Gastrocnemius medialis (tissue), 4 donors: ENCODE data around the gene FSIP1. TPM values are rescaled to one million over a fixed set of nuclear protein-coding genes. Genes with fewer than 3 reads are reported as not detected.
A peak's percentile ranks its signal among the peaks of the same experiment; 100 is the strongest.

Source experiments
- ATAC-seq, 2 donors: fragments of 150-250 bp; one replicate each; pipeline ENCODE4 v1.9.1; 2016
- DNase-seq, 2 donors: peaks; one replicate each; pipeline ENCODE4 v3.0.0-alpha.2; 2019
- H3K27ac ChIP-seq, 4 donors: fragments of 200-600 bp; sonication (generic); 1 replicate in 1 of 4; 2 replicates in 3 of 4; pipeline ENCODE4 v1.5.1; 2016 to 2018; ENCODE audit warnings: mild to moderate bottlenecking in 2 of 4, moderate library complexity in 1 of 4
- H3K27me3 ChIP-seq, 3 donors: fragments of 200-600 bp; sonication (generic) in 2 of 3; 1 replicate in 1 of 3; 2 replicates in 2 of 3; pipeline versions ENCODE4 v1.5.1 to v1.6.0; 2016 to 2019; ENCODE audit warnings: mild to moderate bottlenecking in 1 of 3, moderate library complexity in 1 of 3
- H3K36me3 ChIP-seq, 2 donors: fragments of 200-600 bp; sonication (generic) in 1 of 2; one replicate each; pipeline ENCODE4 v1.5.1; 2017 to 2018
- H3K4me1 ChIP-seq, 2 donors: fragments of 200-600 bp; sonication (generic) in 1 of 2; one replicate each; pipeline ENCODE4 v1.5.1; 2016 to 2017; ENCODE audit warnings: mild to moderate bottlenecking in 2 of 2
- H3K4me3 ChIP-seq, 4 donors: fragments of 200-600 bp; sonication (generic) in 3 of 4; 1 replicate in 1 of 4; 2 replicates in 3 of 4; pipeline ENCODE4 v1.5.1; 2016 to 2019; ENCODE audit warnings: mild to moderate bottlenecking in 2 of 4
- H3K9me3 ChIP-seq, 3 donors: fragments of 200-600 bp; sonication (generic) in 2 of 3; 1 replicate in 1 of 3; 2 replicates in 2 of 3; pipeline ENCODE4 v1.5.1; 2016 to 2019
- CTCF ChIP-seq, 5 experiments: fragments of 450-650 bp in 3 of 5; fragments of 200-600 bp in 2 of 5; sonication (generic) in 2 of 5; IDR thresholded peaks in 4 of 5; conservative IDR thresholded peaks in 1 of 5; 1 replicate in 4 of 5; 2 replicates in 1 of 5; pipeline ENCODE4 v1.5.1; 2016 to 2019; ENCODE audit warnings: antibody characterized with exemption in 5 of 5, mild to moderate bottlenecking in 3 of 5, moderate library complexity in 3 of 5
- POLR2A ChIP-seq, 2 donors: fragments of 450-650 bp; IDR thresholded peaks; one replicate each; pipeline ENCODE4 v1.6.1; 2017; ENCODE audit warnings: antibody characterized with exemption in 2 of 2, mild to moderate bottlenecking in 2 of 2, moderate library complexity in 2 of 2
- in situ Hi-C, 4 donors: fragments of 200-750 bp; cut with MboI; loops; one replicate each; pipeline versions ENCODE4 v1.15.0 to v1.8.0; 2017; ENCODE audit warnings: low sequenced_read_pairs in 4 of 4
- intact Hi-C: fragments of 100-400 bp; cut with DNase I; formaldehyde crosslinking; loops from one replicate; pipeline ENCODE4 v1.15.1; 2023; ENCODE audit warnings: low total_unique reads
- total RNA-seq, 4 donors: library from RNA; depleted of rRNA; stranded (reverse); fragments of >200 nt; gene quantifications; one replicate each; pipeline versions ENCODE4 v1.1.0 to v1.2.3, GENCODE V29; 2016

FSIP1 gene
- total RNA-seq, 4 donors from 2014 or later, result 0.11 to 23.9 (median 1.0) TPM; not detected in 1

- ATAC-seq, result peak; percentile 27 to 33
- no peaks in the 10 kb centered on the region for H3K4me1 ChIP-seq
- peak; percentile 4 to 19 for DNase-seq
- in situ Hi-C loops (no loop called here), intact Hi-C loops (no loop called here)
- H3K27me3 ChIP-seq, result no peaks in the 10 kb centered on the region
- no peaks in the 10 kb centered on the region for H3K9me3 ChIP-seq
- no peak overlapping the region for H3K4me3 ChIP-seq
- peak overlapping the region in 2 of 4 donors; percentile 33 to 44 for H3K27ac ChIP-seq
- TF ChIP-seq CTCF (IDR thresholded peaks at IDR 0.05 in 4 of 5, conservative IDR thresholded peaks at IDR 0.05 in 1 of 5) (no peak), POLR2A (IDR thresholded peaks at IDR 0.05) (no peak)
- H3K36me3 ChIP-seq, result no peaks in the 10 kb centered on the region
Measured at GRCh38 chr15:39736412-39737195, 46.0 kb downstream of the FSIP1 start.

GRCh38 chr15:39735120-39735717 lies 47.4 kb downstream of the FSIP1 start:
- H3K36me3 ChIP-seq, result no peaks in the 10 kb centered on the region
- ATAC-seq, result no peak
- H3K4me3 ChIP-seq, result no peak overlapping the region
- DNase-seq, result no peak
- H3K27ac ChIP-seq, result no peak overlapping the region
- intact Hi-C loops (no loop called here), in situ Hi-C loops (no loop called here)
- no peak for TF ChIP-seq CTCF (IDR thresholded peaks at IDR 0.05 in 4 of 5, conservative IDR thresholded peaks at IDR 0.05 in 1 of 5)
- TF ChIP-seq POLR2A (IDR thresholded peaks at IDR 0.05), result no peak
- H3K9me3 ChIP-seq, result no peaks in the 10 kb centered on the region
- no peaks in the 10 kb centered on the region for H3K27me3 ChIP-seq
- no peaks in the 10 kb centered on the region for H3K4me1 ChIP-seq

GRCh38 chr15:39731266-39731665 lies 51.4 kb downstream of the FSIP1 start:
- DNase-seq (no peak), ATAC-seq (no peak)
- in situ Hi-C loops, result no loop called here
- Histone ChIP-seq H3K36me3 (no peaks in the 10 kb centered on the region), H3K9me3 (no peaks in the 10 kb centered on the region), H3K4me3 (no peak overlapping the region), H3K27ac (no peak overlapping the region), H3K27me3 (no peaks in the 10 kb centered on the region), H3K4me1 (no peaks in the 10 kb centered on the region)
- TF ChIP-seq POLR2A (IDR thresholded peaks at IDR 0.05) (no peak), CTCF (IDR thresholded peaks at IDR 0.05 in 4 of 5, conservative IDR thresholded peaks at IDR 0.05 in 1 of 5) (no peak)
- intact Hi-C loops, result no loop called here

GRCh38 chr15:39730552-39730951 lies 52.1 kb downstream of the FSIP1 start:
- intact Hi-C loops, result no loop called here
- no peaks in the 10 kb centered on the region for H3K4me1 ChIP-seq
- TF ChIP-seq POLR2A (IDR thresholded peaks at IDR 0.05), result no peak
- no peak for TF ChIP-seq CTCF (IDR thresholded peaks at IDR 0.05 in 4 of 5, conservative IDR thresholded peaks at IDR 0.05 in 1 of 5)
- ATAC-seq (no peak), DNase-seq (no peak)
- H3K27ac ChIP-seq, result no peak overlapping the region
- no peaks in the 10 kb centered on the region for H3K27me3 ChIP-seq
- no peak overlapping the region for H3K4me3 ChIP-seq
- in situ Hi-C loops, result no loop called here
- no peaks in the 10 kb centered on the region for H3K9me3 ChIP-seq
- H3K36me3 ChIP-seq, result no peaks in the 10 kb centered on the region
